ENCODE measurements around the gene ALDH18A1.
"Not testable (repeated sequence)": the region's sequence is repeated elsewhere in the genome, so short reads cannot be mapped to it uniquely, and the experiment has no call there.

ALDH18A1 gene

GRCh38 chr10:95656291-95657164 is at the start of gene ALDH18A1:
TSS of gene ALDH18A1 (minus strand) at chr10:95656711. CDS start at chr10:95653377, 3,334 bp downstream.
- DNase-seq = peak; percentile 93

GRCh38 chr10:95698415-95698814 is 41.9 kb upstream of the ALDH18A1 start:
- DNase-seq = no peak

GRCh38 chr10:95697429-95697828 is 40.9 kb upstream of the ALDH18A1 start:
- DNase-seq = peak; percentile 0

GRCh38 chr10:95694665-95695064 is 38.2 kb upstream of the ALDH18A1 start:
- DNase-seq = no peak

GRCh38 chr10:95693668-95694534 is 37.4 kb upstream of the ALDH18A1 start, which contains the start of gene TCTN3:
TSS of gene TCTN3 (minus strand) at chr10:95693927. CDS start at chr10:95693899, 28 bp downstream.
- peak; percentile 99 for DNase-seq

GRCh38 chr10:95693071-95693667 is 36.7 kb upstream of the ALDH18A1 start:
- DNase-seq = no peak

GRCh38 chr10:95691281-95691680 is 34.8 kb upstream of the ALDH18A1 start:
- DNase-seq = no peak

GRCh38 chr10:95688648-95689047 is 32.1 kb upstream of the ALDH18A1 start:
- no peak for DNase-seq

GRCh38 chr10:95683966-95684365 is 27.5 kb upstream of the ALDH18A1 start:
- no peak for DNase-seq

- DNase-seq = no peak
Observed at GRCh38 chr10:95675403-95676116, 19.0 kb upstream of the ALDH18A1 start.

GRCh38 chr10:95674643-95675042 is 18.1 kb upstream of the ALDH18A1 start:
- no peak for DNase-seq

GRCh38 chr10:95672641-95673040 is 16.1 kb upstream of the ALDH18A1 start:
- not testable (repeated sequence) for DNase-seq

GRCh38 chr10:95664543-95664942 is 8.0 kb upstream of the ALDH18A1 start:
- no peak for DNase-seq

- DNase-seq = no peak
Observed at GRCh38 chr10:95663496-95663895, 7.0 kb upstream of the ALDH18A1 start.

- DNase-seq = no peak
Observed at GRCh38 chr10:95661818-95662217, 5.3 kb upstream of the ALDH18A1 start.

GRCh38 chr10:95660283-95660682 is 3.8 kb upstream of the ALDH18A1 start:
- DNase-seq = no peak

GRCh38 chr10:95657250-95657649 is 739 bp upstream of the ALDH18A1 start:
- DNase-seq = no peak

GRCh38 chr10:95655571-95656290 is 780 bp downstream of the ALDH18A1 start:
- peak; percentile 45 for DNase-seq

- no peak for DNase-seq
Observed at GRCh38 chr10:95653895-95654294, 2.6 kb downstream of the ALDH18A1 start.

GRCh38 chr10:95651346-95652060 is 5.0 kb downstream of the ALDH18A1 start:
- DNase-seq = no peak

GRCh38 chr10:95650232-95650631 is 6.3 kb downstream of the ALDH18A1 start:
- no peak for DNase-seq
